GM18861 (cell line): ENCODE measurements around the gene ATE1.

Experiments used
- ATAC-seq: cut with Tn5 transposase; IDR thresholded peaks from one replicate; pipeline ENCODE4 v1.9.1; 2021; ENCODE audit not compliant: unreplicated experiment

ATE1 gene

GRCh38 chr10:121741248-121741792 lies 186.5 kb downstream of the ATE1 start:
- no peak for ATAC-seq

DNA sequence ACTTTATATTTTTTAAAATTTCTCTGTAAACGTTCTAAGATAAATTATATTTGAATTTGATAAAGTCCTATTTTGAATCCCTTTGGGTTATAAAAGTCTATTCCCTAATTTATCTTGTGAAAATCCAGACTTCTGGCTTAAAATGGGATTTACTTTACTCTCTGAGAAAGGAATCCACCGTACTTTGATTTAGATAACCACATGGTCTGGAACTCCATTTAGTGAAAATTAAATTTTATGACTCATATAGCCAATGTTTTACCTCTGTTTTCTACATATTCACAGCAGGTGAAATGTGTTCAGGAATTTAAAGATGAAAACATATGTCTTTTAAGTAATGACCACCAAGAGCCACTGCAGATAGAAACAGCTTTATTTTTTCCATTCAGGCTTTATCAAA lies 187.8 kb downstream of the ATE1 start:
- no peak for ATAC-seq

GRCh38 chr10:121739114-121739513 lies 188.7 kb downstream of the ATE1 start:
- no peak for ATAC-seq

- ATAC-seq = no peak
Measured at GRCh38 chr10:121736315-121737130, 191.3 kb downstream of the ATE1 start.

GRCh38 chr10:121735263-121735662 lies 192.6 kb downstream of the ATE1 start:
- no peak for ATAC-seq

DNA sequence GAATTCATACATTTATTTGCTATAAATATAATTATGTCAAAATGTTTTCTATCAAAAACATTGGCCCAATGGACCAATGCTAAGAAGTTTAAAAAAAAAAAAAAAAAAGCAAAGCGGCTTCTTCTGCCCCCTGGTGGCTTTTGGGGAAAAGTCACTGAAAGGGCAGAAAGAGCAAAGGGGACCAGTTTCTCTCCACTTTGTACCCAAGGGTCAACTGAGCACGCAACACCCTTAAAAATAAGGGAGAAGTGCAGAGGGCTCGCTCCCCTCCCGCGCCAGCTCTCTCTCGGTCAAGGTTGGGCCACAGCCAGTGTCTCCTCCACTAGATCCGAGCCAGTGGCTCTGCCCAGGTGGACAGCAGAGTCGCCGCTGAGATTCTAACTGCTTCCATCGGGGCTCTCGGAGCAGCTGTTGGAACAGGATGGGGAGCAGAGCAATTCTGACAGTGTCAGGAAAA lies 193.2 kb downstream of the ATE1 start:
- ATAC-seq = no peak

DNA sequence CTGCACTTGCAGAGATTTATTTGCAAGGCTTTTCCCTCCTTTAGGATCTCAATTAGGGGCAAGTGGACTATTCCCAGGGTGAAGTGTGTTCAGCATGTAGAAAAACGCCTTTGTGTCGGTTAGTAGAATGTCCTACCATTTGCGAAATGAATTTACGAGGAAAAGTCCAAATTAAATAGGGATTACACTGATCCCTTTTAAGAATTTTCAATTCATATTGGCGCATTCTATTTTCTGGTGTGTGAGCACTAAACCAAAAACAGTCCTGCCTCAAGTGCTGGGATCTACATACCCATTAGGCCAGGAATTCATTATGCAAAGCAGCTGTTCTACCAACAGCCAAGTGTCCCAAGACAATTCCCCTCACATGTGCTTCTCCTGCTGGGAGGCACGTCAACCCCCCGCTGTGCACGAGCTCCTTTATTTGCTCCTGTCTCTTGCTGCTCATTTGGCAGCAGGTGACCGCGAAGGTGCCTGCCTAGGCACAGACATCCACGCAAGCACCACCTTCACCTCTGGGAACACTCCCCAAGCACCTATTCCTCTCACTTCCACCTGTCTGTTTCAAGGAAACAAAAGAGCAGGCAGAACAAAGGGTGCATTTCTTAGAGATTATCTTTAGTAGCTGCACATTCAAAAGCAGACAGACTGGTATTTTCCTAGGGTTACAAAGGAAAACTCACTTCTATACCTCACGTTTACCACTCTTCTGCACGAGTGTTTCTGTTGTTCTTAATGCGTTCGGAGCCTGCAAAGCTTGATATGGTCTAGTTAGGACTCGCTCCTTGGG lies 195.0 kb downstream of the ATE1 start:
- no peak for ATAC-seq

- no peak for ATAC-seq
Measured at GRCh38 chr10:121732172-121732571, 195.7 kb downstream of the ATE1 start.

DNA sequence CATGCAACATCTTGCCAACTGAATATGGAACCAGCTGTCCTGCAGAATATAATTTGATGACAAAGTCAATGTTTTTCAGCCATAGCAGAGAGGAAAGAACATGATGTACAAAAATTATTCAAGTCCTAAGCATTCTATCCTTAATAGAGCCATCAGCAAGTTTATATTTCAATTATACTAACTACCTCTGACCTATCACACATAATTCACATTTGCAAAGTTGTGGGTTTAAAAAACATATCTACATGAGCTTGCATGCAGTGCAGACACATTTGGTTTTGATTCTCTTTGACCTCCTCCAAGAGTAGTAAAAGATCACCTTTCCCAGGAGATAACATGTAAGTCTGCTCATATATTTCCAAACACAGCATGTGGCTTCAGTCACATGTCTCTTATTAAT lies 203.5 kb downstream of the ATE1 start:
- ATAC-seq = no peak

DNA sequence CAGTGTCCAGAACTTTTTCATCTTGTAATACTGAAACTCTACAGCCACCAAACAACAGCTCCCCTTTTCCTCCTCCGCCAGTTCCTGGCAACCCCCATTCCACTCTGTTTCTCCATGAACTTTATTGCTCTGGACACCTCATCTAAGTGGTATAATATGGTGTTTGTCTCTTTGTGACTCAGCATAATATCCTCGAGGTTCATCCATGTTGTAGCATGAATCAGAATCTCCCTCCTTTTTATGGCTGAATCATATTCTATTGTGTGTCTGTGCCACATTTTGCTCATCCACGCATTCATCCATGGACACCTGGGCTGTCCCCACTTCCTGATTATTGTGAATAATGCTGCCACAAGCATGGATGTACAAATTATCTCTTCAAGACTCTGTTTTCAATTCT lies 205.2 kb downstream of the ATE1 start:
- no peak for ATAC-seq

DNA sequence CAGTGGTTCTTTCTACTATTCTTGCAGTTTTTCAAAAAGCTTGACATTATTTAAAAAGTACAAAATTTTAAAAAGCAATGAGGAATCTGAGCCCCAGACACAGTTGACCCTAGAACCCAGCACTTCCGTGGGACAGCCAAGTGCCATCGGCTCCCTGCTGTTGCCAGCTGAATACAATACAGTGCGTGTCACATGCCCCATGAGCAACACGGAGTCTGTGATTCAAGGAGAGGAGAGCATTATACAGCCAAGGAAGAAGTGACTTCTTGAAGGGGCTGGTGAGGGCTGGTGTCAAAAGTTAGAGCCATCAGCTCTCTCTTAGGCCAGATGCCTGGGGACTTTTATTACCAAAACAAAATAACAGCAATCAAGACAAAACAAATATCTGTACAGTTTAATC lies 206.6 kb downstream of the ATE1 start:
- ATAC-seq = no peak

DNA sequence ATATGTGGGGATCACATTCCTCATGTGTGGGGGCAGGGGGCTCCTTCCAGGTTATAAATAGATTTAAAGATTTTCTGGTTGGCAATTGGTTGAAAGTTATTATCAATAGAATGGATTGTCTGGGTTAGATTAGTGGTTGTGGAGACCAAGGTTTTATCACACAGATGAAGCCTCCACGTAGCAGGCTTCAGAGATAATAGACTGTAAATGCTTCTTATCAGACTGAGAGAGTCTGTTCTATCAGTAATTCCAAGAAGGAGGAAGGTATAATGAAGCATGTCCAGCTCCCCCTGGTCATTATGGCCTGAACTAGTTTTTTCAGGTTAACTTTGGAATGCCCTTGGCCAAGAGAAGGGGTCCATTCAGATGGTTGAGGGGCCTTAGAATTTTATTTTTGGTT lies 211.9 kb downstream of the ATE1 start:
- ATAC-seq = no peak

DNA sequence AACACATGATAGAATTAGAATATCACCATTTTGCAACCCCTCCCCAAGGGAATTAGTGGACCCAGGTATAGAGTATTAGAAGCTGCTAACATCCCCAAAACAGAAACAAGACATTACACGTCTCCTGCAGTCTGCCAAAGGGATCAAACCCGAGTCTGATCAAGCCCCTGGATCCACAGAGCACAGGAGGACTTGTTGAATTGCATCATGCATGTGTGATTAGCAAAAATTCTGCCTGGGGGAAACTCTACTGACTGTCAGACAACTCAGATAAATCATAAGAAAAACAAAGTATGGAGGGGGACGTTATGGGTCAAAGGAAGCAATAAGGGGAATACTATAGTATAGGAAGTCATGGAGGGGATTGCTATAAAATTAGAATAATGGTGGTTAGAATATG lies 212.8 kb downstream of the ATE1 start:
- no peak for ATAC-seq

- no peak for ATAC-seq
Measured at GRCh38 chr10:121713486-121713885, 214.3 kb downstream of the ATE1 start.

GRCh38 chr10:121710971-121711370 lies 216.9 kb downstream of the ATE1 start:
- no peak for ATAC-seq

DNA sequence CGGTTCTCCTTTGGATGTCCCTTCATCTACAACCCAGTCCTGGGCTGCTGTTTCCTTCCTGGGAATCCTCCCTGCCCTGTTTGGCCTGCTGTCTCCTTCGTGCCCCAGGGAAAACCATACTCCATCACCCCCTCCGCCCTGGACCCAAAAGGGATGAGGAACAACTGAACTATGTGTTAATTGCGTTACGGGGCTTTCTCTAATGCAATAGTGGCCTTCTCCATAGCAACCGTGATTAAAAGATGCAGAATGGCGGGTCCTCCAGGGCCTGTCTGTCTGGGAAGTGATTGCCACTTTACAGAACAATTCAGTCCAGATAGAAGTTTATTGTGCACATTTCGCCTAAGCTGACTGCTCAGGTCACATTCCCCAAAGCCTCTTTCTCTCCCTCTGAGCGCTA lies 217.6 kb downstream of the ATE1 start:
- ATAC-seq = no peak

DNA sequence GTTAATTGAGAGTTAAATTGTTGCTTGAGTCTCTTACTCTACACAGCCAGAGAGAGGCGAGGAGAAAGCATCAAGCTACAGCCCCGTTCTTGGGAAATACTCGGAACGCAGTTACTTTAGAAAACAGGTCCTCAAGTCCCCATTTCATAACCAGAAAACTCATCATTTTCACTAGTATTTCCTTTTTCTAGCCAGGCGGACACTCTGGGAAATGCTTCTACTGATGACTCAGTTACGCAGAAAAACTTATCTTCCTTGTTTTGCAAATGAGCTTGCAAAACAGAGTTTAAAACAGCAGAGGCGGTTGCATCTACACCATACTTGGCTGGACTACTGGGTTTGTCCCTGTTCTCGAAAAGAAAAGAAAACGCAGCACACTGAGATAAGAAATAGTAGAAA lies 218.2 kb downstream of the ATE1 start:
- ATAC-seq = no peak

DNA sequence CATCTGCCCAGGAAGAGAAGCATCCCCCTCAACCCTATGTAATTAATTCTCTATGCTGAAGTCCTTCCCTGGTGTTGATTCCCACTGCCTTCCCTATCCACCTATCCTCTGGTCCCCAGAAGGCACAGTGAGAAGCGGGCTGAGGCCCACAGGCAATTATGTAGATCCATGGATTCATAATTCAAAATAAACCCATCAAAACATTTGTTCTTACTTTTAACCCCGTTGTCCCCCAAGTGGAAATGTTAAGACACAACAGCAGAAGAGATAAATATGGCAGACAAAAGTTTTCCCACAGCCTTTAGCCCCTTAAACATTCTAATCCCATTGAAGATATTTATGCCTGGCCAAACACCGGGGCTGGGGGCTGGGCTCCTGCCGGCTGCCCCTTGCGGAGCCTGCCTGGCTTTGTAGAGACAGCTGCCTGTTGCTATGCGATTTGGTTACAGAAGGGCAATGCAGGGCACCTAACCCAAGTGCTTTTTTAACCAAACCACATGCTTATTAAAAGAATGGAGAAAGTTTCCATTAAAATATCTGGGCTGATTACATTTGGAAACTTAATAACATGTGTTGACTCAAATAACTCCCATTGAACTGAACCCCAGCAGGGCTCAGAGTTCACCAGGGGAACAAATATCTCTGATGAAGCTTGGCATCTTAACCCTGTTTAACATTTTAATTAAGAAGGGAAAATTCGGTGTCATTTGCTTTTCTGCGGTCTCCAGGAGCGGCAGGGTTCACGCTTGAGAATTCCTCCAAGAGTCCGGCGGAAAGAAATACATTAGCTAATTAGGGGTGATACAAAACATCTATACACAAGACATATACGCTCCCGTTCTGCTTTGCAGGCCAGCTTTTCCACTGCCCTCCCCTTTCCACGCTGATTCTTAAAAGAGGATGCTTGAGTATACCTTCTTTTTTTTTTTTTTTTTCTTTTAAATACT lies 218.8 kb downstream of the ATE1 start:
- no peak for ATAC-seq

- ATAC-seq = no peak
Measured at GRCh38 chr10:121702351-121703320, 225.2 kb downstream of the ATE1 start.

GRCh38 chr10:121700416-121700815 lies 227.4 kb downstream of the ATE1 start:
- no peak for ATAC-seq
